Gastroesophageal sphincter (tissue), 4 donors: ENCODE measurements around the gene CHST13. TPM values are rescaled to one million over a fixed set of nuclear protein-coding genes. Genes with fewer than 3 reads are reported as not detected.

Source experiments
- ATAC-seq: fragments of 150-250 bp; one replicate; pipeline ENCODE4 v1.9.1; 2016; ENCODE audit warnings: mild to moderate bottlenecking, moderate library complexity
- H3K27ac ChIP-seq, 4 donors: fragments of 200-600 bp; sonication (generic) in 3 of 4; 1 replicate in 3 of 4; 2 replicates in 1 of 4; pipeline ENCODE4 v1.5.1; 2016 to 2019
- H3K27me3 ChIP-seq: fragments of 200-600 bp; sonication (generic); one replicate; pipeline ENCODE4 v1.5.1; 2019
- H3K36me3 ChIP-seq, 2 donors: fragments of 200-600 bp; sonication (generic); one replicate each; pipeline ENCODE4 v1.5.1; 2019; ENCODE audit warnings: control low read depth in 1 of 2
- H3K4me1 ChIP-seq, 3 donors: fragments of 200-600 bp; sonication (generic); 1 replicate in 2 of 3; 2 replicates in 1 of 3; pipeline ENCODE4 v1.5.1; 2016 to 2019; ENCODE audit warnings: control low read depth in 2 of 3
- H3K4me3 ChIP-seq, 2 donors: fragments of 200-600 bp; sonication (generic); one replicate each; pipeline ENCODE4 v1.5.1; 2019; ENCODE audit warnings: mild to moderate bottlenecking in 1 of 2, moderate library complexity in 1 of 2
- H3K9me3 ChIP-seq, 3 donors: fragments of 200-600 bp; sonication (generic); one replicate each; pipeline ENCODE4 v1.5.1; 2017 to 2019; ENCODE audit warnings: control low read depth in 2 of 3
- EP300 ChIP-seq: sonication (generic); formaldehyde crosslinking; IDR thresholded peaks from one replicate; pipeline ENCODE4 v1.6.1; 2017; ENCODE audit warnings: antibody characterized with exemption, mild to moderate bottlenecking
- POLR2A ChIP-seq, 2 donors: fragments of 450-650 bp; IDR thresholded peaks; one replicate each; pipeline ENCODE4 v1.6.1; 2017; ENCODE audit warnings: antibody characterized with exemption in 2 of 2, mild to moderate bottlenecking in 2 of 2, moderate library complexity in 1 of 2
- POLR2AphosphoS5 ChIP-seq: sonication (generic); formaldehyde crosslinking; IDR thresholded peaks from one replicate; pipeline ENCODE4 v1.6.1; 2017; ENCODE audit warnings: antibody characterized with exemption
- WGBS, 2 donors: methylation state at CpG; one replicate each; pipeline ENCODE4 v1.1.5; 2018; ENCODE audit warnings: low coverage in 1 of 2; 5-methylcytosine and 5-hydroxymethylcytosine counted together
- total RNA-seq, 4 donors: library from RNA; depleted of rRNA; stranded (reverse); fragments of >200 nt; gene quantifications; one replicate each; pipeline ENCODE4 v1.1.0, GENCODE V29; 2016
- TF ChIP-seq, protein P1 (sequence below), 4 experiments: fragments of 200-600 bp in 2 of 4; fragments of 450-650 bp in 2 of 4; sonication (generic) in 1 of 4; IDR thresholded peaks; one replicate each; pipeline ENCODE4 v1.5.1; 2017 to 2019; ENCODE audit warnings: antibody characterized with exemption in 4 of 4, mild to moderate bottlenecking in 2 of 4, moderate library complexity in 2 of 4

The CHST13 gene
- total RNA-seq, 4 donors from 2014 or later = 0.52 to 1.4 (median 0.81) TPM; not detected in 1

DNA sequence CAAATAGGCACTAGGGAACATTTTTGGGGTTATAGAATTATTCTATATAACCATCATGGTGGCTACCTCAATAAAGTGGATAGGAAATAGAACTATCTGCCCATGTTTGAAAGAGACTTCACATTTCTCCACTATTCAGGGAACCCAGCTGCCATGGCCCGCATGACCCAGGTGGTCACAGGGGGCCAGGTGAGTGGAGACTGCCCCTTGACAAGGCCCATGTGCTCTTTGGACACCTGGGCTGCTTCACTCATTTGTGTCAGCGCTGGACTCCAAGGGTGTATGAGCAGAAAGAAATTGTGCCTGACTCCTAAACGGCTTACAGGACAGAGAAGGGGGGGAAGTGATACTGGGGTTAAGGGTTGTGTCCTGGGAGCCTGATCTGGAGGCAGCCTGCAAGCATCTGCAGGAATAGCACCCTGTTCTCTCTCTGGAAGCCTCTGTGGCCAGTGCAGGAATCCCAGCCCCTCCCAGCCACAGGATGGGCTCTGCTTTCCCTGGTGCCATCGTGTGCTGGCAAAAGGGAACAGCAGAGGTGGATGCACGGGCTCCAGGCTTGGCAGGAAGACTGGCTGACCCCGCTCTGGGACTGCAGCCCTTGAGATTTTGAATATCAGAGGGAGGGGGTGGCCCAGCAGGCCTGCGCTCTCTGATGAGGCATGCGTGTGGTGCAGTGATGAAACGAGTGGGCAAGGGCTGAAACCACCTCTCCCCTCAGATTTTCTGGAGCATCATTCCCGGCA, 43.9 kb downstream of the CHST13 start:
- H3K27me3 ChIP-seq = peaks cover 11% of the 10 kb centered on the region
- H3K27ac ChIP-seq = no peak overlapping the region
- ATAC-seq = no peak
- TF ChIP-seq, protein P1, sequence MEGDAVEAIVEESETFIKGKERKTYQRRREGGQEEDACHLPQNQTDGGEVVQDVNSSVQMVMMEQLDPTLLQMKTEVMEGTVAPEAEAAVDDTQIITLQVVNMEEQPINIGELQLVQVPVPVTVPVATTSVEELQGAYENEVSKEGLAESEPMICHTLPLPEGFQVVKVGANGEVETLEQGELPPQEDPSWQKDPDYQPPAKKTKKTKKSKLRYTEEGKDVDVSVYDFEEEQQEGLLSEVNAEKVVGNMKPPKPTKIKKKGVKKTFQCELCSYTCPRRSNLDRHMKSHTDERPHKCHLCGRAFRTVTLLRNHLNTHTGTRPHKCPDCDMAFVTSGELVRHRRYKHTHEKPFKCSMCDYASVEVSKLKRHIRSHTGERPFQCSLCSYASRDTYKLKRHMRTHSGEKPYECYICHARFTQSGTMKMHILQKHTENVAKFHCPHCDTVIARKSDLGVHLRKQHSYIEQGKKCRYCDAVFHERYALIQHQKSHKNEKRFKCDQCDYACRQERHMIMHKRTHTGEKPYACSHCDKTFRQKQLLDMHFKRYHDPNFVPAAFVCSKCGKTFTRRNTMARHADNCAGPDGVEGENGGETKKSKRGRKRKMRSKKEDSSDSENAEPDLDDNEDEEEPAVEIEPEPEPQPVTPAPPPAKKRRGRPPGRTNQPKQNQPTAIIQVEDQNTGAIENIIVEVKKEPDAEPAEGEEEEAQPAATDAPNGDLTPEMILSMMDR (IDR thresholded peaks at IDR 0.05) = no peak
- no peak for TF ChIP-seq POLR2A (IDR thresholded peaks at IDR 0.05)
- TF ChIP-seq POLR2AphosphoS5 = no peak
- TF ChIP-seq EP300 = no peak
- peaks cover 0 to 6% (median 0%) of the 10 kb centered on the region in 3 donors for H3K9me3 ChIP-seq
- no peak overlapping the region for H3K4me3 ChIP-seq
- no peaks in the 10 kb centered on the region for H3K36me3 ChIP-seq
- no peaks in the 10 kb centered on the region for H3K4me1 ChIP-seq
- 64 to 75% methylated on average over 1 to 7 of the region's 10 CpGs for WGBS, 2 donors

- peaks cover 5% of the 10 kb centered on the region for H3K27me3 ChIP-seq
- H3K4me3 ChIP-seq = no peak overlapping the region
- H3K4me1 ChIP-seq = no peaks in the 10 kb centered on the region
- ATAC-seq = no peak
- H3K27ac ChIP-seq = no peak overlapping the region
- WGBS, 2 donors = 94% methylated on average over 2 of the region's 3 CpGs; no CpG with 5 or more reads in 1 of the 2 donors
- TF ChIP-seq, protein P1 (IDR thresholded peaks at IDR 0.05) = no peak
- TF ChIP-seq EP300 (no peak), POLR2AphosphoS5 (no peak), POLR2A (IDR thresholded peaks at IDR 0.05) (no peak)
- H3K9me3 ChIP-seq = no peaks in the 10 kb centered on the region
- H3K36me3 ChIP-seq = no peaks in the 10 kb centered on the region
Observed at GRCh38 chr3:126568776-126569342, 44.9 kb downstream of the CHST13 start.

- Histone ChIP-seq H3K36me3 (no peaks in the 10 kb centered on the region), H3K27ac (no peak overlapping the region), H3K27me3 (peaks cover 5% of the 10 kb centered on the region), H3K4me1 (no peaks in the 10 kb centered on the region), H3K4me3 (no peak overlapping the region), H3K9me3 (no peaks in the 10 kb centered on the region)
- TF ChIP-seq, protein P1 (IDR thresholded peaks at IDR 0.05) = no peak
- TF ChIP-seq EP300 = no peak
- no peak for TF ChIP-seq POLR2A (IDR thresholded peaks at IDR 0.05)
- WGBS, 2 donors = 67 to 87% methylated on average over 1 to 3 of the region's 9 CpGs
- ATAC-seq = no peak
Observed at GRCh38 chr3:126569390-126569975, 45.5 kb downstream of the CHST13 start.

DNA sequence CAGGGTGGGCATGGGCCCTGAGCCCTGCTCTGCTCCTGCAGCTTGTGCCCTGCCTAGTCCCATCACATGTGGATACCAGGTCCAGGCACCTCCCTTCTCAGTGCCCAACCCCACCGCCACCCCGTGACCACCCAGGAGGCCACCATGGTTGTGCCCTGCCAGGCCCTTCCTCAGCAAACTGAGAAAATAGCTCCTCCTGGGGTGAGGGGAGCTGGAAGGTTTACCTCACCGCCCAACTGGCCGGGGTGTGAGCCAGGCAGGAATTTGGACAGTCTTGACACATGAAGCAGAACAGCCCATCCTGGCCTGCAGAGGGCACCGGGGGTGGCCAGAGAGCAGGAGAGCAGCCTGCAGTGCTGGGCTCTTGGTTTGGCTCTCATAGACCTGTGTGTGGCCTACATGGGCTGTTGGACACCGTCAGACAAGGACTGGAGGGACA, 46.2 kb downstream of the CHST13 start:
- no peak overlapping the region for H3K27ac ChIP-seq
- TF ChIP-seq EP300 (no peak), POLR2AphosphoS5 (no peak), POLR2A (IDR thresholded peaks at IDR 0.05) (no peak)
- TF ChIP-seq, protein P1 (IDR thresholded peaks at IDR 0.05) = no peak
- H3K9me3 ChIP-seq = no peaks in the 10 kb centered on the region
- ATAC-seq = no peak
- H3K4me1 ChIP-seq = no peaks in the 10 kb centered on the region
- peaks cover 2% of the 10 kb centered on the region for H3K27me3 ChIP-seq
- WGBS, 2 donors = 47% methylated on average over 3 of the region's 6 CpGs; no CpG with 5 or more reads in 1 of the 2 donors
- H3K4me3 ChIP-seq = no peak overlapping the region
- H3K36me3 ChIP-seq = no peaks in the 10 kb centered on the region
